IPS-15b (cell line): ENCODE results near the gene PDE4B.

ENCODE experiments used
- H3K27me3 ChIP-seq: one replicate; pipeline ENCODE4 v1.6.1; 2013; ENCODE audit warnings: low read length; ENCODE audit not compliant: control insufficient read depth, insufficient read depth
- H3K36me3 ChIP-seq: one replicate; pipeline ENCODE4 v1.6.1; 2013; ENCODE audit warnings: low read length; ENCODE audit not compliant: control insufficient read depth, insufficient read depth
- H3K4me1 ChIP-seq: one replicate; pipeline ENCODE4 v1.6.1; 2013; ENCODE audit warnings: mild to moderate bottlenecking, low read length; ENCODE audit not compliant: control insufficient read depth, insufficient read depth
- H3K4me3 ChIP-seq: one replicate; pipeline ENCODE4 v1.5.1; 2013; ENCODE audit warnings: low read depth, low read length
- H3K9ac ChIP-seq: one replicate; pipeline ENCODE4 v1.6.1; 2013; ENCODE audit warnings: low read depth, mild to moderate bottlenecking, low read length
- H3K9me3 ChIP-seq: one replicate; pipeline ENCODE4 v1.6.1; 2013; ENCODE audit warnings: mild to moderate bottlenecking, low read length; ENCODE audit not compliant: control insufficient read depth, insufficient read depth

Gene PDE4B

DNA sequence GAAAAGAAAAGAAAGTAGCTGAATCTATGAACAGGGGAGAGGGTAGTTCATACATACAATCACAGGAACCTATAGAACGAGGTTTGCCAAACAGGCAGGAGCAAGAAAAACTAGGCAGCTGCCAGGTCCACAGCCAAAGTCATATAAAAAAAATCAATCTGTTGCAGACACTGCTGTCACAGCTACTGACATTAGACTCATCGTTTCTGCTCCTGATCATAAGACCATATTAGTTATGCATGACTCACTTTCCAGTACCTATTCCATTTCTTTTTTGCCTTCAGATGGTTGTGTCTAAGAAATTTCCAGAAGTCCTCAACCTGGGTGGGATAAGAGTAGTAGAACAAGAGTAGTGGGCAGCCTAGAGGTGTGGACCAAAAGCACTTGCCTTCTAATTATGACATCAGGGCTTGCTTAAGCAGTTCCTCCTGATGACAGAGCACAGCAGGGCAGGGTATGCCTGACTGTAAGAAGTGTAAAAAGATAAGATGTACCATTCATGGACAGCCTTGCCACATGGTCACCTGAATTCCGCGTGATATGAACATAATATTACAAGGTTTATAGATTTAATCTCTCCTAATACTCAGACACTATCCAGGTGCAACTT, 418.0 kb downstream of the PDE4B start:
- Histone ChIP-seq H3K9me3 (no peaks in the 10 kb centered on the region), H3K4me1 (no peaks in the 10 kb centered on the region), H3K36me3 (no peaks in the 10 kb centered on the region), H3K27me3 (no peaks in the 10 kb centered on the region), H3K9ac (no peak overlapping the region), H3K4me3 (no peak overlapping the region)

DNA sequence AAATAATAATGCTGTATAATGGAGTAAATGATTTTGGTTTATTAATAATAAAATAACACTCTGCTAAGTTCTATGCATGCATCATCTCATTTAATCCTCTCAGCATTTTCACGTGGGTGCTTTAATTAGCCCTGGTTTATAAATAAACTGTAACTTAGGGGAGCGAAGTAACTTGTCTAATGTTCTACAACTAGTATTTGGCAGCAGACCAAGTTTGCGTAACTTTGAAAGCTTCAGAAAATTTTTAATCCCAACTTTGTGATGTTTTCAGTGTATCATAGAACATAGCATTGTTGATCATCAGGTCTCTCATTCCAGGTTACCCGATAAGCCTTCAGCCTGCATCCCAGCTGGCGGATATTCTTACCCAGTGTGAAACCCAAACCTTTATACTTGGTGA, 418.8 kb downstream of the PDE4B start:
- no peak overlapping the region for H3K9ac ChIP-seq
- H3K27me3 ChIP-seq, result no peaks in the 10 kb centered on the region
- no peaks in the 10 kb centered on the region for H3K4me1 ChIP-seq
- no peak overlapping the region for H3K4me3 ChIP-seq
- no peaks in the 10 kb centered on the region for H3K36me3 ChIP-seq
- no peaks in the 10 kb centered on the region for H3K9me3 ChIP-seq

DNA sequence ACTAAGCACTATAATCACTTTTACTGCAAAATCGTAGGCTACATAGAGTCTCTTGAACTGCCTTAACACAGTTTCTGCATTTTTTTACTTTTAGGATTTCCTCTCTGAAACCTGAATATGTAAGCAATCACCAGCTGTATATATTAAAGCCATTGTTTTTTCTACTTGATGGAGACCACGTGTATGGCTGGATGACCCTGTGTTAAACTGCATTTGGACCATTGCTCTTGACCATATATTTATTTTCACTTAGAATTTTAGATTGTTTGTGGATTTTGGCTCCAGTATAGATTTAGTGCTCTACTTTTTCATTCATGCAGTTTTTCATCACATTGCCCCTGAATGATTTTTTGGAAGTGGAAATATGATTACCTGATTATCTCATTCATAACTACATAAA, 420.8 kb downstream of the PDE4B start:
- H3K4me3 ChIP-seq, result no peak overlapping the region
- H3K27me3 ChIP-seq, result no peaks in the 10 kb centered on the region
- H3K9me3 ChIP-seq, result no peaks in the 10 kb centered on the region
- no peak overlapping the region for H3K9ac ChIP-seq
- no peaks in the 10 kb centered on the region for H3K36me3 ChIP-seq
- H3K4me1 ChIP-seq, result no peaks in the 10 kb centered on the region

GRCh38 chr1:66214901-66215300, 422.2 kb downstream of the PDE4B start:
- Histone ChIP-seq H3K4me3 (no peak overlapping the region), H3K27me3 (no peaks in the 10 kb centered on the region), H3K9me3 (no peaks in the 10 kb centered on the region), H3K36me3 (no peaks in the 10 kb centered on the region), H3K4me1 (no peaks in the 10 kb centered on the region), H3K9ac (no peak overlapping the region)

DNA sequence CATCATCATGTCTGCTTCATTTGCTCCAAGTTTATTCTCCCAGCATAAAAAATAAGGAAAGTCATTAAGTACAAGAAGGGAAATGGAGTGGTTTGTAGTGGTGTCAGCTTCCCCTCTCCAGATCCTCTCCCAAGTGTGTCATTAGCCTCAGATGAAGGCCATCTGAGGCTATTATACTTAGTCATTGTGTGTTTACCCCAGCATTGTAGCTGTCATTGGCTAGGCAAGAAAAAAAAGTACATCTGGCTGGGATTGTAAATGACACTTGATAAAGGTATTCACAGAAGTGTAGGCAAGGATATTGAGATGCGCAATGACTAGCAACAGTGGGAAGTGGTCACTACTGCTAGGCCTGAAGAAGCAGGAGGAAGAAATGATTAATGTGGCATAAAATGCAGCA, 424.3 kb downstream of the PDE4B start:
- H3K9me3 ChIP-seq, result no peaks in the 10 kb centered on the region

GRCh38 chr1:66217561-66217960, 424.9 kb downstream of the PDE4B start:
- Histone ChIP-seq H3K36me3 (no peaks in the 10 kb centered on the region), H3K9me3 (no peaks in the 10 kb centered on the region), H3K4me3 (no peak overlapping the region), H3K27me3 (no peaks in the 10 kb centered on the region), H3K4me1 (no peaks in the 10 kb centered on the region), H3K9ac (no peak overlapping the region)

More for the DNA sequence above, 424.3 kb downstream of the PDE4B start:
- Histone ChIP-seq H3K4me3 (no peak overlapping the region), H3K9ac (no peak overlapping the region), H3K36me3 (no peaks in the 10 kb centered on the region), H3K27me3 (no peaks in the 10 kb centered on the region), H3K4me1 (no peaks in the 10 kb centered on the region)

GRCh38 chr1:66220477-66220876, 427.8 kb downstream of the PDE4B start:
- Histone ChIP-seq H3K9ac (no peak overlapping the region), H3K9me3 (no peaks in the 10 kb centered on the region), H3K4me3 (no peak overlapping the region), H3K4me1 (no peaks in the 10 kb centered on the region), H3K27me3 (no peaks in the 10 kb centered on the region), H3K36me3 (no peaks in the 10 kb centered on the region)

DNA sequence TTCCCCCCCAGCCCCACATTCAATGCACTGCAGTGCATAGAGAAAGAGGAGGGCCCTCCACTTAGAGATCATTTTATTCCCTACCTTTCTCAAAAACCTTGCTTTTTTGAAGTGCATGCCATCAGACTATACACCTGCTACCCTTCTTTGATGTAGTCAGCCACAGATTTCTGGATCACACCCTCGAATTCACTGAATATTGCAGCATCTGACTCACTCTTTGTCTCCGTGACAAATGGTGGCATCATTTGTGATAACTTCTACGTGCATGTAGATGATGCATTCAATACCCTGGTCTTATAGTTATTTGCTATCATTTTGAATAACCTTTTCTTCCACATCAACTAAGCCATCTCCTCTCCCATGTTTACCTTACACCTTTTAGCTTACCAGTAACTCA, 431.0 kb downstream of the PDE4B start:
- Histone ChIP-seq H3K36me3 (no peaks in the 10 kb centered on the region), H3K4me1 (no peaks in the 10 kb centered on the region), H3K9ac (no peak overlapping the region), H3K9me3 (no peaks in the 10 kb centered on the region), H3K27me3 (no peaks in the 10 kb centered on the region), H3K4me3 (no peak overlapping the region)

- Histone ChIP-seq H3K9ac (no peak overlapping the region), H3K4me3 (no peak overlapping the region), H3K4me1 (peaks cover under 1% of the 10 kb centered on the region), H3K27me3 (no peaks in the 10 kb centered on the region), H3K9me3 (no peaks in the 10 kb centered on the region), H3K36me3 (no peaks in the 10 kb centered on the region)
Observed at GRCh38 chr1:66226985-66227384, 434.3 kb downstream of the PDE4B start.

DNA sequence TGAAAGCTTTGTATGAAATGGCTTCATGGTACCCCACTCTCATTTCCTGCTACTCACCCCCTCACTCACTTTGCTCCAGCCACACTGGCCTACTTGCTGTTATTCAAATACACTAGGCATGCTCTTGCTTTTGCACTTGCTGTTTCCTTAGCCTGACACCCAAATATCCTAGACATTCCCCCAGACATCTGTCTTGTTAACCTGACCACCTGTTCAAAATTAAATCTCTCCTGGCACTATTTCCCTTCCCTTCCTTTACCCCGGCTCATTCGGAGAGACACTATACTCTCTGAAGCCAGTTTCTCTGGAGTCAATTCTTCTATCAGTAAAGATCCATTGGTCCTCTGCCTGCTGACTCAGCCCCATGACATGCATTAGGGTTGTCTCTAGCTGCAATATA, 435.3 kb downstream of the PDE4B start:
- Histone ChIP-seq H3K4me1 (peaks cover 2% of the 10 kb centered on the region), H3K9ac (no peak overlapping the region), H3K9me3 (no peaks in the 10 kb centered on the region), H3K27me3 (no peaks in the 10 kb centered on the region), H3K4me3 (no peak overlapping the region), H3K36me3 (no peaks in the 10 kb centered on the region)

GRCh38 chr1:66231217-66231616, 438.5 kb downstream of the PDE4B start:
- H3K4me1 ChIP-seq, result peaks cover 2% of the 10 kb centered on the region
- no peaks in the 10 kb centered on the region for H3K36me3 ChIP-seq
- no peaks in the 10 kb centered on the region for H3K9me3 ChIP-seq
- no peak overlapping the region for H3K9ac ChIP-seq
- no peak overlapping the region for H3K4me3 ChIP-seq
- no peaks in the 10 kb centered on the region for H3K27me3 ChIP-seq

DNA sequence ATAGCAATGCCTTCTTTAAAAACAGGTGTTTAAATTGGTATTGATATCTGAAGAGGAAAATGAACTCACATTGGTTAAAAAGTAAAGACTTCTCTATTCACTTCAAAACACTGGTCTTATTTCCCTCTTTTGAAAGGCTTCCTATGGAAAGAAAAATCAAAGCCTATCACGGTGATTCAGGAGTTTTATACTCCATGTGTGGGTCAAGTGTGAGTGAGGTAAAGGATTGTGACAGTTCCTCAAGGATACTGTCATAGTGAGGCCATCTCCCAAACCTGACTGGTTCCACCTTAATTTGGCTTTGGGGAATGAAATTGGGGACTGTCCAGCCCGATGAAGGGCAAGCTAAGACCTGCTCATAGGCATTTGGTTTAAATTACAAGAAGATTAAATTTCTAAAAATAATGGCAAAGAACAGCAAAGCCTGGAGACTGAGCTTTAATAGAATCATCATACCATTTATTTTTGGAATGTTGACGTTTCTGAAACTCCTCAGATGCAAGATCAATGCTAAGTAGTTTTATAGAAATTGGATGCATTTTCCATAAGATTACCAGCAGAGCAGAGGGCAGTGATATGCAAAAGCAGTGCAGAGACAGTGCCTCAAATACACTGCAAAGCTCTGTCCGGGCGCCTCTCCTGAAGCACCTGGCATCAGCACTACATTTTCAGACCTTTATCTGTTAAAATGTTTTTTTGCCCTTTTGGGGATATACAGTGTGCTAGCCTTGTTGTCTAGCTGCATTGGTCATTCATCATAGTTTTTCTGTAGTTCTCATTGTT, 439.2 kb downstream of the PDE4B start:
- Histone ChIP-seq H3K4me1 (peaks cover 2% of the 10 kb centered on the region), H3K27me3 (no peaks in the 10 kb centered on the region), H3K9me3 (no peaks in the 10 kb centered on the region), H3K4me3 (no peak overlapping the region), H3K9ac (no peak overlapping the region), H3K36me3 (no peaks in the 10 kb centered on the region)
